Activated CD4-positive, alpha-beta memory T cell treated with anti-CD3 and anti-CD28 coated beads, Interleukin-2, amount 10 ng/mL, durations not matched to agents 7 days and 5 days (primary cell): ENCODE measurements around the gene FGGY. TPM values are rescaled to one million over a fixed set of nuclear protein-coding genes. Genes with fewer than 3 reads are reported as not detected.
"Not testable (repeated sequence)": the region's sequence is repeated elsewhere in the genome, so short reads cannot be mapped to it uniquely, and the experiment has no call there.

Experiments used
- CTCF ChIA-PET: fragments of 350-600 bp; sonication (Branson Sonifier 250); formaldehyde crosslinking; loops from one replicate; lab custom pipeline; 2021; ENCODE audit warnings: antibody characterized with exemption, inconsistent platforms; lab: Charles Lee
- POLR2A ChIA-PET: fragments of 350-600 bp; sonication (Branson Sonifier 250); formaldehyde crosslinking; loops from one replicate; lab custom pipeline; 2021; ENCODE audit warnings: antibody characterized with exemption; lab: Charles Lee
- DNase-seq: peaks from one replicate; pipeline ENCODE4 v3.0.0-alpha.2; 2020
- H3K27ac Mint-ChIP-seq: one replicate; pipeline ENCODE4 v1.8.0; 2021; ENCODE audit warnings: mild to moderate bottlenecking, mixed read lengths
- H3K27me3 Mint-ChIP-seq: one replicate; pipeline ENCODE4 v1.8.0; 2021; ENCODE audit warnings: mixed read lengths
- H3K36me3 Mint-ChIP-seq: one replicate; pipeline ENCODE4 v1.8.0; 2021; ENCODE audit warnings: low read depth, mixed read lengths
- H3K4me1 Mint-ChIP-seq: one replicate; pipeline ENCODE4 v1.8.0; 2021; ENCODE audit warnings: mixed read lengths
- H3K4me3 Mint-ChIP-seq: one replicate; pipeline ENCODE4 v1.8.0; 2021; ENCODE audit warnings: mild to moderate bottlenecking, mixed read lengths
- H3K9me3 Mint-ChIP-seq: one replicate; pipeline ENCODE4 v1.8.0; 2021; ENCODE audit warnings: mixed read lengths
- total RNA-seq, 2 experiments: library from RNA; stranded (reverse); gene quantifications; one replicate each; pipeline ENCODE4 v1.2.3, GENCODE V29; 2021

FGGY gene
- total RNA-seq, 2 experiments from 2014 or later, result 7.0 to 7.7 TPM

- DNase-seq, result no peak
- Mint-ChIP-seq H3K4me3 (no peak overlapping the region), H3K9me3 (peaks cover 3% of the 10 kb centered on the region), H3K4me1 (no peaks in the 10 kb centered on the region), H3K36me3 (no peaks in the 10 kb centered on the region), H3K27me3 (peaks cover 5% of the 10 kb centered on the region), H3K27ac (no peak overlapping the region)
- CTCF ChIA-PET, result no interaction called here
- POLR2A ChIA-PET, result no interaction called here
Observed at GRCh38 chr1:59494145-59494833, 197.4 kb downstream of the FGGY start.

GRCh38 chr1:59496156-59496555 lies 199.3 kb downstream of the FGGY start:
- H3K4me1 Mint-ChIP-seq, H3K36me3 Mint-ChIP-seq: not testable (repeated sequence)

GRCh38 chr1:59497616-59498015 lies 200.7 kb downstream of the FGGY start:
- H3K27ac Mint-ChIP-seq, result no peak overlapping the region
- ChIA-PET CTCF (no interaction called here), POLR2A (no interaction called here)
- DNase-seq, result no peak
- no peaks in the 10 kb centered on the region for H3K4me1 Mint-ChIP-seq
- no peaks in the 10 kb centered on the region for H3K27me3 Mint-ChIP-seq
- H3K36me3 Mint-ChIP-seq, result no peaks in the 10 kb centered on the region
- no peak overlapping the region for H3K4me3 Mint-ChIP-seq
- H3K9me3 Mint-ChIP-seq, result peaks cover 3% of the 10 kb centered on the region

More at GRCh38 chr1:59496156-59496555, 199.3 kb downstream of the FGGY start:
- CTCF ChIA-PET, H3K27ac Mint-ChIP-seq, H3K9me3 Mint-ChIP-seq, H3K4me3 Mint-ChIP-seq, DNase-seq, H3K27me3 Mint-ChIP-seq, POLR2A ChIA-PET: not testable (repeated sequence)

- H3K36me3 Mint-ChIP-seq, result no peaks in the 10 kb centered on the region
- ChIA-PET POLR2A (no interaction called here), CTCF (no interaction called here)
- no peak overlapping the region for H3K4me3 Mint-ChIP-seq
- H3K27me3 Mint-ChIP-seq, result no peaks in the 10 kb centered on the region
- no peaks in the 10 kb centered on the region for H3K4me1 Mint-ChIP-seq
- H3K9me3 Mint-ChIP-seq, result peaks cover 3% of the 10 kb centered on the region
- no peak overlapping the region for H3K27ac Mint-ChIP-seq
- DNase-seq, result no peak
Observed at GRCh38 chr1:59498640-59499039, 201.7 kb downstream of the FGGY start.

- CTCF ChIA-PET, result interaction anchor here (1.0 kb wide), 1 partner anchor 15 kb away, joined by 3 read pairs; no protein-coding TSS in a partner anchor
- no peak overlapping the region for H3K4me3 Mint-ChIP-seq
- H3K36me3 Mint-ChIP-seq, result no peaks in the 10 kb centered on the region
- no peaks in the 10 kb centered on the region for H3K4me1 Mint-ChIP-seq
- H3K9me3 Mint-ChIP-seq, result peaks cover 3% of the 10 kb centered on the region
- no peak for DNase-seq
- POLR2A ChIA-PET, result no interaction called here
- no peak overlapping the region for H3K27ac Mint-ChIP-seq
- H3K27me3 Mint-ChIP-seq, result no peaks in the 10 kb centered on the region
Observed at GRCh38 chr1:59499273-59499942, 202.5 kb downstream of the FGGY start.

- H3K27me3 Mint-ChIP-seq, result no peaks in the 10 kb centered on the region
- no peaks in the 10 kb centered on the region for H3K4me1 Mint-ChIP-seq
- POLR2A ChIA-PET, result no interaction called here
- CTCF ChIA-PET, result interaction anchor here (1.0 kb wide), 1 partner anchor 15 kb away, joined by 3 read pairs; no protein-coding TSS in a partner anchor
- H3K36me3 Mint-ChIP-seq, result no peaks in the 10 kb centered on the region
- DNase-seq, result no peak
- no peak overlapping the region for H3K27ac Mint-ChIP-seq
- no peak overlapping the region for H3K4me3 Mint-ChIP-seq
- H3K9me3 Mint-ChIP-seq, result peaks cover 3% of the 10 kb centered on the region
Observed at GRCh38 chr1:59499943-59500569, 203.2 kb downstream of the FGGY start.

- H3K4me3 Mint-ChIP-seq, result no peak overlapping the region
- no peak for DNase-seq
- H3K36me3 Mint-ChIP-seq, result no peaks in the 10 kb centered on the region
- ChIA-PET POLR2A (no interaction called here), CTCF (no interaction called here)
- no peaks in the 10 kb centered on the region for H3K4me1 Mint-ChIP-seq
- no peak overlapping the region for H3K27ac Mint-ChIP-seq
- H3K27me3 Mint-ChIP-seq, result no peaks in the 10 kb centered on the region
- peaks cover 2% of the 10 kb centered on the region for H3K9me3 Mint-ChIP-seq
Observed at GRCh38 chr1:59500950-59501742, 204.3 kb downstream of the FGGY start.

GRCh38 chr1:59502009-59502691 lies 205.3 kb downstream of the FGGY start:
- Mint-ChIP-seq H3K36me3 (no peaks in the 10 kb centered on the region), H3K4me1 (no peaks in the 10 kb centered on the region), H3K4me3 (no peak overlapping the region), H3K9me3 (no peaks in the 10 kb centered on the region), H3K27ac (no peak overlapping the region), H3K27me3 (no peaks in the 10 kb centered on the region)
- CTCF ChIA-PET, result no interaction called here
- DNase-seq, result no peak
- POLR2A ChIA-PET, result no interaction called here

- Mint-ChIP-seq H3K27ac (no peak overlapping the region), H3K4me1 (no peaks in the 10 kb centered on the region), H3K4me3 (no peak overlapping the region), H3K9me3 (no peaks in the 10 kb centered on the region), H3K27me3 (no peaks in the 10 kb centered on the region), H3K36me3 (no peaks in the 10 kb centered on the region)
- CTCF ChIA-PET, result no interaction called here
- POLR2A ChIA-PET, result no interaction called here
- no peak for DNase-seq
Observed at GRCh38 chr1:59504276-59504675, 207.4 kb downstream of the FGGY start.

GRCh38 chr1:59505596-59506028 lies 208.7 kb downstream of the FGGY start:
- Mint-ChIP-seq H3K9me3 (no peaks in the 10 kb centered on the region), H3K27ac (no peak overlapping the region), H3K36me3 (no peaks in the 10 kb centered on the region), H3K27me3 (no peaks in the 10 kb centered on the region), H3K4me3 (no peak overlapping the region), H3K4me1 (no peaks in the 10 kb centered on the region)
- CTCF ChIA-PET, result no interaction called here
- POLR2A ChIA-PET, result no interaction called here
- DNase-seq, result no peak

- H3K4me1 Mint-ChIP-seq, result no peaks in the 10 kb centered on the region
Observed at GRCh38 chr1:59506952-59507351, 210.1 kb downstream of the FGGY start.

GRCh38 chr1:59509341-59509875 lies 212.5 kb downstream of the FGGY start:
- Mint-ChIP-seq H3K36me3 (no peaks in the 10 kb centered on the region), H3K9me3 (no peaks in the 10 kb centered on the region), H3K4me3 (no peak overlapping the region), H3K4me1 (no peaks in the 10 kb centered on the region), H3K27me3 (no peaks in the 10 kb centered on the region), H3K27ac (no peak overlapping the region)
- ChIA-PET POLR2A (no interaction called here), CTCF (no interaction called here)
- no peak for DNase-seq

More at GRCh38 chr1:59506952-59507351, 210.1 kb downstream of the FGGY start:
- Mint-ChIP-seq H3K36me3 (no peaks in the 10 kb centered on the region), H3K27ac (no peak overlapping the region), H3K9me3 (no peaks in the 10 kb centered on the region), H3K4me3 (no peak overlapping the region), H3K27me3 (no peaks in the 10 kb centered on the region)
- no peak for DNase-seq
- ChIA-PET CTCF (interaction anchor here (0.7 kb wide), 1 partner anchor 104 kb away, joined by 3 read pairs; no protein-coding TSS in a partner anchor), POLR2A (no interaction called here)
